Uterus (tissue), 2 donors: ENCODE data around the gene SERF2.
"Not testable (repeated sequence)": the region's sequence is repeated elsewhere in the genome, so short reads cannot be mapped to it uniquely, and the experiment has no call there.

ENCODE experiments used
- CTCF ChIP-seq, 4 experiments: fragments of 200-600 bp in 2 of 4; fragments of 450-650 bp in 2 of 4; sonication (generic) in 2 of 4; IDR thresholded peaks; one replicate each; pipeline ENCODE4 v1.5.1; 2016 to 2019; ENCODE audit warnings: antibody characterized with exemption in 4 of 4, mild to moderate bottlenecking in 2 of 4, moderate library complexity in 1 of 4
- POLR2A ChIP-seq, 2 donors: fragments of 450-650 bp; IDR thresholded peaks; one replicate each; pipeline ENCODE4 v1.6.1; 2016; ENCODE audit warnings: antibody characterized with exemption in 2 of 2, mild to moderate bottlenecking in 1 of 2, moderate library complexity in 1 of 2

- TF ChIP-seq CTCF, POLR2A (IDR thresholded peaks at IDR 0.05): not testable (repeated sequence)
These were observed 37.9 kb downstream of the SERF2 start for GRCh38 chr15:43829951-43830540.
